Right lung (tissue), 5 donors: ENCODE results near the gene DCP1B. TPM values are rescaled to one million over a fixed set of nuclear protein-coding genes. Genes with fewer than 3 reads are reported as not detected.
"Not testable (repeated sequence)": the region's sequence is repeated elsewhere in the genome, so short reads cannot be mapped to it uniquely, and the experiment has no call there.

Experiments used
- DNase-seq, 2 donors: peaks; one replicate each; pipeline ENCODE4 v3.0.0-alpha.2; 2013
- polyA plus RNA-seq, 5 donors: library from polyadenylated mRNA; unstranded; fragments of 120-200 nt; gene quantifications; one replicate each; pipeline versions ENCODE4 v1.2.1 to v1.2.3, GENCODE V29; 2013; ENCODE audit warnings: inconsistent platforms in 1 of 5, low replicate concordance in 1 of 5; ENCODE audit not compliant: insufficient read length in 5 of 5, insufficient read depth in 1 of 5

DCP1B gene
- polyA plus RNA-seq, 5 donors = 26.2 to 29.1 (median 28.7) TPM

- DNase-seq = no peak
Measured at GRCh38 chr12:1978078-1978862, 26.0 kb downstream of the DCP1B start.

- DNase-seq = no peak
Measured at GRCh38 chr12:1977588-1977987, 26.7 kb downstream of the DCP1B start.

GRCh38 chr12:1977109-1977508 lies 27.1 kb downstream of the DCP1B start:
- DNase-seq = no peak

- DNase-seq = no peak
Measured at GRCh38 chr12:1974812-1975211, 29.4 kb downstream of the DCP1B start.

- DNase-seq = peak; percentile 51 to 71
Measured at GRCh38 chr12:1972856-1973317, 31.4 kb downstream of the DCP1B start.

DNA sequence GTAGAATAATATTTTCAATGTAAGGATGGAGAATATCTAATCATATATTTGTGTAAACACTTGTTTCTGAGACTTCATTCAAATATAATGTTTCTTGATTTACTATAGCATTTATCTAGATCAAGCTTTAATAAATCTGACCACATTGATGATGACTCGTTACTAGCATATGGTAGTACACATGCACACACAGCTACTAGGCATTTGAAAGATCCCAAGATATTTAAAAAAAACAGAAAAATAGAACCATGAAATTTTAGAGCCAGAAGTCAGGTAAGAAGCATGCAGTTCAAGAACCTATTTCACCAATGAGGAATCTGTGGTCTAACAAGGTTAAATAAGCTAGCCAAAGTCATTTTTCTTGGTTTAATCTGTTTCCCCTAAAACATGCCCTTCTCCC lies 32.0 kb downstream of the DCP1B start:
- DNase-seq = no peak

- DNase-seq = no peak
Measured at GRCh38 chr12:1970331-1970900, 33.8 kb downstream of the DCP1B start.

- DNase-seq = no peak
Measured at GRCh38 chr12:1966561-1967226, 37.6 kb downstream of the DCP1B start.

- DNase-seq = no peak
Measured at GRCh38 chr12:1965916-1966315, 38.3 kb downstream of the DCP1B start.

DNA sequence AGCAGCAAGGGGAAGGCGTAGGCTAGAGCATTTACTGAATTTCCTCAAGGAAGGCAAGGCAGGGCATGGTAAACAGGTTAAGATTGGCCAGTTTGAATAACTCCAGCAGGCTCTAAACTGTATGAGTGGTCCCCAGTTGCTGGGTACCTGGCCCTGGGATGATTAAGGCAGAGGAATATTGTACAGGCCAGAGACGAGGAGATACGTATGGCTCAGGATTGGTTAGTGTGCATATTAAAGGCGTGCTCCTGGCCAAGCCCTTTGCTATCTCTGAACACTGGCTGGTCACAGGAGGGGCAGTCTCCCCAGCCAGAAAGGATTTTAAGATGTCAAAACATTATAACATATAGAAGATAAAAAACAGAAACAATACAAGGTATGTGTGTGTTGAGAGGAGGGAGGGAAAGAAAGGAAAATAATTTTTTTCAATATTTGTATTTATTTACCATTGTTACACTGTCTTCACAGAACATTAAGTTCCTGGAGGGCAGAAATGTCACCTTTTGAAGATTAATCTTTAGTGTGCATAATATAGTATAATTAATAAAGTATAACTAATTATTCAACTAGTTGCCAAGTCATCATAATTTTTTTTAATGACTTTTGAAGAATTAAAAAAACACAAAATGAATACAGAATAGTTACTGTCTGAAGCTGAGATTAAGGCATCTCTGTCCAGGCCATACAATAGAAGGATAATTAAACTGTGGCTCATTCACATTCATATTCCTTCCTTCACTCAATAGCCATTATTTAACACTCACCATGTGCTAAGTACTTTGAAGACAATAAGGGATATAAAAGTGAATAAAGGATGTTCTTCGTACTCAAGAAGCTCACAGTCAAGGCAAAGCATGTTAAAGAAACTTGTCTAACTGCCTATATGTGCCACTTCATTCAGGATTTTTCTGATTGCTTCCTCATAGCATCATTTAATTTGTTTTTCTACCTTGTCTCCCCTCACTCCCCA lies 41.9 kb downstream of the DCP1B start:
- DNase-seq = no peak

DNA sequence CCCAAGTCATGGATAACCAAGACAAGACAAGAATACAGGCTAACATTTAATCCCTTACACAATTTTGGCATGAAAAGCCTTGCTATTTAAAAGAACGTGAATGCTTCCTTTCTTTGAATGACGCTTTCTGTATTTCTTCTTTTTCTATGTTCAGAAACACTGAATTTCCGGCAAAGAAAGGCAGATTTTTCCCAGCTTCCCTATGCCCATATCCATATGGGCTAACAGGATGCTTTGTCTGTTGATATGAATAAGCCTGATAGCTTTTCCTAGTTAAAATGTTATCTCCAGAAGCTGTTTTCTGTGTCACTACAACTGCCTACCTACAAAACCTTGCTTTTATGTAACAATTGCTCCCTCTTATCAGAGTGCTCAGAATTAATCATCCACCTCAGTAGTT lies 47.5 kb downstream of the DCP1B start:
- DNase-seq = no peak

GRCh38 chr12:1949771-1950470 lies 54.3 kb downstream of the DCP1B start:
- no peak for DNase-seq

DNA sequence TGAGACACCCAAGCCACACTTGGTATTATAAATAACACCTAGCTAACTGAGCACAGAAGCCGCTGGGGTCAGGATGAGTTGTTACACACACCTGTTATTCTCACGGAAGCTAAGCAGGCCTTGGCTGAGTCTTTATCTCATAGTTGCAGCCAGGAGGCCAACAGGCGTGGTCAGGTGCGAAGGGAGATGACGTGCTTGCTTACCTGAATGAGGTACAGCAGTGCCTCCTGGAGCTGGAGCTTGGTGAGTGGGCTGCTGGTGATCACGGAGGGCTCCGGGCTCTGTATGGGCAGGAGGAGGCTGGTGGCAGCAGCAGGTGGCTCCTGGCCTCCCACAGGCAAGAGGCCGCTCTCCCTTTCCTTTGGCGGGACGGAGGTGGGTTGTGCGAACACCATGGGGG lies 55.4 kb downstream of the DCP1B start:
- no peak for DNase-seq

GRCh38 chr12:1947081-1947480 lies 57.2 kb downstream of the DCP1B start:
- DNase-seq = no peak

- DNase-seq = no peak
Measured at GRCh38 chr12:1946296-1946695, 58.0 kb downstream of the DCP1B start.

- DNase-seq = not testable (repeated sequence)
Measured at GRCh38 chr12:1945502-1945901, 58.8 kb downstream of the DCP1B start.

DNA sequence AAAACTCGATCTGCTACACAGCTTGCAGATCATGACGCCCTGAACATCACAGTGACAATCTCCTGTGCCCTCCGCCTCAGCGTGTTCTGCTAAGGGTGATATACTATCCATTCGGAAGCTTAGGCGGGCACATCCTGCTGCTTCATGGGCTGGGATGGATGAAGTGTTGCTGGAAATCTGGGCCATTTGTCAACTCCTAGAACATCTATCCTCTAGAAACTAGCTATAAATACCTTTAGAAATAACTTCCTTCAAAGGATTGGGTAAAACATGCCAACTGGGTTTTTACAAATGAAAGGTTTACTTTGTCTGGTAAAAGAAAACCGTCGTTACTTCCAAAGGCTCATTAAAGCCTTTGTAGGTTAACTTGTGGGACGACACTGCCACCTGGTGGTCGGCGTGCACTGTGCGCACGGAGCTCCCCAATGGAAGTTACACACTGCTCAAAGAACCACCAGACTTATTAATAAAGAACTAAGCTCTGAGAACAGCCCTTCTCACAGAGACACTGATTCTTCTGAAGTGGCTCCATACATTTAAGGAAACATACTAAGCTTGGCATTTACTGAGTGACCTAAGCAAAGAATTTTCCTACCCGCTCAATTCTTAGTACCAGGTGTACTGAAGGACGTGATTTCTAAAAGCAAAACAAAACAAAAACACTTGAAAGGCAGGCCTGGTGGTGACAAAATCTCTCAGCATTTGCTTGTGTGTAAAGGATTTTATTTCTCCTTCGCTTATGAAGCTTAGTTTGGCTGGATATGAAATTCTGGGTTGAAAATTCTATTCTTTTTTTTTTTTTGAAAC lies 64.3 kb downstream of the DCP1B start:
- peak; percentile 78 to 82 for DNase-seq

DNA sequence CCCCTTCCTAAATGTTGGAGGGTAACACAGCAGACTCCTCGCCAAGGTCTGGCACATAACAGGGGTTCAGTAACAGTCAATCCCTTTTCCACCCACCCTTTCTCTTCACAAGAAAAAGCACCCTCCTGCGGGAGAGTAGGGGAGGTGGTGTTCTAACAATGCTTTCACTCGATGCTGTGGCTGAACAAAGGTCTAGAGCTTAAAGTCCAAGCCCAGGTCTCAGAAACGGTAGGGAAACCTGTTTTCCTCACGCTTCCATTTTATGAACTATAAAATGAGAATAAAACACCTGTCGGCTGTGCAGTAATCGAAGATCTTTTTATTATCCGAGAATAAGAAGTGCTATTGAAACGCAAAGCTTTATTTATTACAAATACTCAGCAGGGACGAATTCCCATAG lies 64.9 kb downstream of the DCP1B start:
- no peak for DNase-seq

GRCh38 chr12:1937481-1938224 lies 66.6 kb downstream of the DCP1B start:
- no peak for DNase-seq
